GM12878 (cell line): ENCODE measurements around the gene SLC39A1. TPM values are rescaled to one million over a fixed set of nuclear protein-coding genes. Genes with fewer than 3 reads are reported as not detected.
A peak's percentile ranks its signal among the peaks of the same experiment; 100 is the strongest.

ENCODE experiments used
- BHLHE40 ChIP-seq, 2 experiments: fragments of 450-650 bp in 1 of 2; IDR thresholded peaks; 2 replicates each; pipeline ENCODE4 v1.6.1; 2011 to 2017; ENCODE audit warnings: low read depth in 2 of 2, borderline replicate concordance in 1 of 2, improper control_type of control experiment in 1 of 2, low read length in 1 of 2, mild to moderate bottlenecking in 1 of 2
- HCFC1 ChIP-seq: fragments of 150-350 bp; IDR thresholded peaks from 2 replicates; pipeline ENCODE4 v1.6.1; 2014; ENCODE audit warnings: low read length
- IRF4 ChIP-seq: IDR thresholded peaks from 2 replicates; pipeline ENCODE4 v1.6.1; 2011; ENCODE audit warnings: low read depth, low read length
- KAT2A ChIP-seq: conservative IDR thresholded peaks from 2 replicates; pipeline ENCODE4 v1.6.1; 2011; ENCODE audit warnings: low read depth, low read length; ENCODE audit not compliant: control insufficient read depth
- POLR2AphosphoS5 ChIP-seq: IDR thresholded peaks from 2 replicates; pipeline ENCODE4 v1.6.1; 2011; ENCODE audit warnings: mild to moderate bottlenecking, low read length, inconsistent platforms
- RBBP5 ChIP-seq: fragments of 200-600 bp; sonication (generic); conservative IDR thresholded peaks from 2 replicates; pipeline ENCODE4 v1.6.1; 2016
- YY1 ChIP-seq: IDR thresholded peaks from 2 replicates; pipeline ENCODE4 v1.6.1; 2011; ENCODE audit warnings: low read depth, mild to moderate bottlenecking, low read length
- polyA plus RNA-seq, 11 experiments: library from polyadenylated mRNA; depleted of rRNA in 4 of 11; unstranded in 6 of 11; stranded (reverse) in 5 of 11; fragments of >200 nt; fragmentation: Nextera tagmentation in 4 of 11; fragmentation: Illumina TruSeq in 1 of 11; extraction: Ambion mirVana in 4 of 11; extraction: Trizol in 1 of 11; gene quantifications; 1 replicate in 1 of 11; 2 replicates in 10 of 11; pipeline versions ENCODE4 v1.2.1 to v1.2.3, GENCODE V29; 2011 to 2016; ENCODE audit warnings: inconsistent platforms in 2 of 11, missing spikeins in 2 of 11, low read depth in 1 of 11
- total RNA-seq, 4 experiments: library from RNA; depleted of rRNA in 3 of 4; stranded (reverse); fragments of >200 nt in 3 of 4; fragmentation: Illumina TruSeq in 1 of 4; extraction: Trizol in 1 of 4; gene quantifications; 2 replicates each; pipeline versions ENCODE4 v1.2.1 to v1.2.3, GENCODE V29; 2013 to 2021
- TF ChIP-seq, protein P1 (sequence below): fragments of 450-650 bp; IDR thresholded peaks from 2 replicates; pipeline ENCODE4 v1.6.1; 2017; ENCODE audit warnings: antibody characterized with exemption, mild to moderate bottlenecking, moderate library complexity
- TF ChIP-seq, protein P2 (sequence below): fragments of 450-650 bp; IDR thresholded peaks from 2 replicates; pipeline ENCODE4 v1.6.1; 2016; ENCODE audit warnings: mild to moderate bottlenecking, moderate library complexity, borderline replicate concordance
- TF ChIP-seq, protein P3 (sequence below): fragments of 450-650 bp; IDR thresholded peaks from 2 replicates; pipeline ENCODE4 v1.6.1; 2018; ENCODE audit warnings: mild to moderate bottlenecking, low read depth, moderate library complexity; ENCODE audit not compliant: partially characterized antibody
- TF ChIP-seq, protein P4 (sequence below): fragments of 450-650 bp; IDR thresholded peaks from 2 replicates; pipeline ENCODE4 v1.6.1; 2016; ENCODE audit warnings: mild to moderate bottlenecking
- TF ChIP-seq, protein P5 (sequence below): fragments of 150-350 bp; IDR thresholded peaks from 2 replicates; pipeline ENCODE4 v1.6.1; 2014; ENCODE audit warnings: mild to moderate bottlenecking, low read depth, low read length
- TF ChIP-seq, protein P6 (sequence below): IDR thresholded peaks from 2 replicates; pipeline ENCODE4 v1.6.1; 2011; ENCODE audit warnings: borderline replicate concordance, low read depth, mild to moderate bottlenecking, moderate library complexity, mixed read lengths, low read length; ENCODE audit not compliant: insufficient read depth; ENCODE audit errors: extremely low read length

The SLC39A1 gene
- total and polyA plus RNA-seq, 10 of the 15 experiments (the other 5 are each of a cell fraction or from before 2014, with no cell fraction given), result 8.8 to 98.6 (median 72.4) TPM

DNA sequence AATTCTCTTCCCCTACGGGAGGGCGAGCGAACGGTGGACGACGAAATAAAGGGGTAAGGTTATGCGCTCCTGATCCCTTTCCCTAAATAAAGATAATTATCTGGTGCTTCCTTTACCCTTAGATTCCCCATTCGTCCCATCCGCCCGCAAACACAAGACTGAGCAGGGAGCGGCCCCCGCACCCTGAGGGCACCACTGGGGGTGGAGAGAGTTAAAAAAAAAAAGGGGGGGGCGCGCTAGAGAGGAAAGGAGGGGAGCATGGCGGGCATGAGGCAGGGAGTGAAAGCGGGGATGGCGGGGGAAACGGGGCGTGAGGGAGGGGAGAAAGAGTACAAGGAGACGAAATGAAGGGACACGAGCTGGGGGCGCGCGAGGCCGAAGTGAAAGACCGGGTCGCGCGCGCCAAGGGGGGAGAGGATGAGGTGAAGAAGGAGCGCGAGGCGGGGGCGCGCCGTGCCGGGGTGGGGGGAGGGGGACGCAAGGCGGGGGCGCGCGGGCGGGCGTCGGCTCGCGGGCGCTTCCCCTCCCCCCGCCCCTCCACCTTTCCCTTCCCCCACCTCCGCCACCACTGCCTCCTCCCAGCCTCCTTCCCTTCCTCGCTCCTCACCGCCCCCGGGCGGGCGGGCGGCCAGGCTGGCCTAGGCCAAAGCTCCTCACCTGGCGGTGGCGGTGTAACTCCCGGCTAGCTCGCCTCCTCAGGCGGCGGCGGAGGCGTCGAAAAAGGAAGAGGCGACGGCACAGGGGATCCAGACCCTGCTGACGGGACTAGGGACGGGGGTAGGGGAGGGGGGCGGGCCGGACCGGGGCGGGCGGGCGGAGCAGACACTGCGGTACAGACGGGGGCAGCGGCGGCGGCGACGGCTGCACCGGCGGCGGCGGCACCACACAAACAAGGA, 41.0 kb downstream of the SLC39A1 start (continued):
- TF ChIP-seq, protein P1, sequence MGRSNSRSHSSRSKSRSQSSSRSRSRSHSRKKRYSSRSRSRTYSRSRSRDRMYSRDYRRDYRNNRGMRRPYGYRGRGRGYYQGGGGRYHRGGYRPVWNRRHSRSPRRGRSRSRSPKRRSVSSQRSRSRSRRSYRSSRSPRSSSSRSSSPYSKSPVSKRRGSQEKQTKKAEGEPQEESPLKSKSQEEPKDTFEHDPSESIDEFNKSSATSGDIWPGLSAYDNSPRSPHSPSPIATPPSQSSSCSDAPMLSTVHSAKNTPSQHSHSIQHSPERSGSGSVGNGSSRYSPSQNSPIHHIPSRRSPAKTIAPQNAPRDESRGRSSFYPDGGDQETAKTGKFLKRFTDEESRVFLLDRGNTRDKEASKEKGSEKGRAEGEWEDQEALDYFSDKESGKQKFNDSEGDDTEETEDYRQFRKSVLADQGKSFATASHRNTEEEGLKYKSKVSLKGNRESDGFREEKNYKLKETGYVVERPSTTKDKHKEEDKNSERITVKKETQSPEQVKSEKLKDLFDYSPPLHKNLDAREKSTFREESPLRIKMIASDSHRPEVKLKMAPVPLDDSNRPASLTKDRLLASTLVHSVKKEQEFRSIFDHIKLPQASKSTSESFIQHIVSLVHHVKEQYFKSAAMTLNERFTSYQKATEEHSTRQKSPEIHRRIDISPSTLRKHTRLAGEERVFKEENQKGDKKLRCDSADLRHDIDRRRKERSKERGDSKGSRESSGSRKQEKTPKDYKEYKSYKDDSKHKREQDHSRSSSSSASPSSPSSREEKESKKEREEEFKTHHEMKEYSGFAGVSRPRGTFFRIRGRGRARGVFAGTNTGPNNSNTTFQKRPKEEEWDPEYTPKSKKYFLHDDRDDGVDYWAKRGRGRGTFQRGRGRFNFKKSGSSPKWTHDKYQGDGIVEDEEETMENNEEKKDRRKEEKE, result no peak
- TF ChIP-seq HCFC1 (no peak), BHLHE40 (IDR thresholded peaks at IDR 0.05; ENCODE audit: borderline replicate concordance in 1 of 2, low read depth in 2 of 2, low read length in 1 of 2) (no peak), RBBP5 (no peak), IRF4 (no peak), POLR2AphosphoS5 (no peak), KAT2A (no peak), YY1 (peak; percentile 22; the same call in 1 of the 2 replicates)
- TF ChIP-seq, protein P2, sequence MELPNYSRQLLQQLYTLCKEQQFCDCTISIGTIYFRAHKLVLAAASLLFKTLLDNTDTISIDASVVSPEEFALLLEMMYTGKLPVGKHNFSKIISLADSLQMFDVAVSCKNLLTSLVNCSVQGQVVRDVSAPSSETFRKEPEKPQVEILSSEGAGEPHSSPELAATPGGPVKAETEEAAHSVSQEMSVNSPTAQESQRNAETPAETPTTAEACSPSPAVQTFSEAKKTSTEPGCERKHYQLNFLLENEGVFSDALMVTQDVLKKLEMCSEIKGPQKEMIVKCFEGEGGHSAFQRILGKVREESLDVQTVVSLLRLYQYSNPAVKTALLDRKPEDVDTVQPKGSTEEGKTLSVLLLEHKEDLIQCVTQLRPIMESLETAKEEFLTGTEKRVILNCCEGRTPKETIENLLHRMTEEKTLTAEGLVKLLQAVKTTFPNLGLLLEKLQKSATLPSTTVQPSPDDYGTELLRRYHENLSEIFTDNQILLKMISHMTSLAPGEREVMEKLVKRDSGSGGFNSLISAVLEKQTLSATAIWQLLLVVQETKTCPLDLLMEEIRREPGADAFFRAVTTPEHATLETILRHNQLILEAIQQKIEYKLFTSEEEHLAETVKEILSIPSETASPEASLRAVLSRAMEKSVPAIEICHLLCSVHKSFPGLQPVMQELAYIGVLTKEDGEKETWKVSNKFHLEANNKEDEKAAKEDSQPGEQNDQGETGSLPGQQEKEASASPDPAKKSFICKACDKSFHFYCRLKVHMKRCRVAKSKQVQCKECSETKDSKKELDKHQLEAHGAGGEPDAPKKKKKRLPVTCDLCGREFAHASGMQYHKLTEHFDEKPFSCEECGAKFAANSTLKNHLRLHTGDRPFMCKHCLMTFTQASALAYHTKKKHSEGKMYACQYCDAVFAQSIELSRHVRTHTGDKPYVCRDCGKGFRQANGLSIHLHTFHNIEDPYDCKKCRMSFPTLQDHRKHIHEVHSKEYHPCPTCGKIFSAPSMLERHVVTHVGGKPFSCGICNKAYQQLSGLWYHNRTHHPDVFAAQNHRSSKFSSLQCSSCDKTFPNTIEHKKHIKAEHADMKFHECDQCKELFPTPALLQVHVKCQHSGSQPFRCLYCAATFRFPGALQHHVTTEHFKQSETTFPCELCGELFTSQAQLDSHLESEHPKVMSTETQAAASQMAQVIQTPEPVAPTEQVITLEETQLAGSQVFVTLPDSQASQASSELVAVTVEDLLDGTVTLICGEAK, result no peak
- TF ChIP-seq, protein P3, sequence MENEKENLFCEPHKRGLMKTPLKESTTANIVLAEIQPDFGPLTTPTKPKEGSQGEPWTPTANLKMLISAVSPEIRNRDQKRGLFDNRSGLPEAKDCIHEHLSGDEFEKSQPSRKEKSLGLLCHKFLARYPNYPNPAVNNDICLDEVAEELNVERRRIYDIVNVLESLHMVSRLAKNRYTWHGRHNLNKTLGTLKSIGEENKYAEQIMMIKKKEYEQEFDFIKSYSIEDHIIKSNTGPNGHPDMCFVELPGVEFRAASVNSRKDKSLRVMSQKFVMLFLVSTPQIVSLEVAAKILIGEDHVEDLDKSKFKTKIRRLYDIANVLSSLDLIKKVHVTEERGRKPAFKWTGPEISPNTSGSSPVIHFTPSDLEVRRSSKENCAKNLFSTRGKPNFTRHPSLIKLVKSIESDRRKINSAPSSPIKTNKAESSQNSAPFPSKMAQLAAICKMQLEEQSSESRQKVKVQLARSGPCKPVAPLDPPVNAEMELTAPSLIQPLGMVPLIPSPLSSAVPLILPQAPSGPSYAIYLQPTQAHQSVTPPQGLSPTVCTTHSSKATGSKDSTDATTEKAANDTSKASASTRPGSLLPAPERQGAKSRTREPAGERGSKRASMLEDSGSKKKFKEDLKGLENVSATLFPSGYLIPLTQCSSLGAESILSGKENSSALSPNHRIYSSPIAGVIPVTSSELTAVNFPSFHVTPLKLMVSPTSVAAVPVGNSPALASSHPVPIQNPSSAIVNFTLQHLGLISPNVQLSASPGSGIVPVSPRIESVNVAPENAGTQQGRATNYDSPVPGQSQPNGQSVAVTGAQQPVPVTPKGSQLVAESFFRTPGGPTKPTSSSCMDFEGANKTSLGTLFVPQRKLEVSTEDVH, result no peak
- TF ChIP-seq, protein P4, sequence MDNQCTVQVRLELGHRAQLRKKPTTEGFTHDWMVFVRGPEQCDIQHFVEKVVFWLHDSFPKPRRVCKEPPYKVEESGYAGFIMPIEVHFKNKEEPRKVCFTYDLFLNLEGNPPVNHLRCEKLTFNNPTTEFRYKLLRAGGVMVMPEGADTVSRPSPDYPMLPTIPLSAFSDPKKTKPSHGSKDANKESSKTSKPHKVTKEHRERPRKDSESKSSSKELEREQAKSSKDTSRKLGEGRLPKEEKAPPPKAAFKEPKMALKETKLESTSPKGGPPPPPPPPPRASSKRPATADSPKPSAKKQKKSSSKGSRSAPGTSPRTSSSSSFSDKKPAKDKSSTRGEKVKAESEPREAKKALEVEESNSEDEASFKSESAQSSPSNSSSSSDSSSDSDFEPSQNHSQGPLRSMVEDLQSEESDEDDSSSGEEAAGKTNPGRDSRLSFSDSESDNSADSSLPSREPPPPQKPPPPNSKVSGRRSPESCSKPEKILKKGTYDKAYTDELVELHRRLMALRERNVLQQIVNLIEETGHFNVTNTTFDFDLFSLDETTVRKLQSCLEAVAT, result 0 out of 2 replicates have a peak, but pooled peaks have one; percentile 30
- TF ChIP-seq, protein P5, sequence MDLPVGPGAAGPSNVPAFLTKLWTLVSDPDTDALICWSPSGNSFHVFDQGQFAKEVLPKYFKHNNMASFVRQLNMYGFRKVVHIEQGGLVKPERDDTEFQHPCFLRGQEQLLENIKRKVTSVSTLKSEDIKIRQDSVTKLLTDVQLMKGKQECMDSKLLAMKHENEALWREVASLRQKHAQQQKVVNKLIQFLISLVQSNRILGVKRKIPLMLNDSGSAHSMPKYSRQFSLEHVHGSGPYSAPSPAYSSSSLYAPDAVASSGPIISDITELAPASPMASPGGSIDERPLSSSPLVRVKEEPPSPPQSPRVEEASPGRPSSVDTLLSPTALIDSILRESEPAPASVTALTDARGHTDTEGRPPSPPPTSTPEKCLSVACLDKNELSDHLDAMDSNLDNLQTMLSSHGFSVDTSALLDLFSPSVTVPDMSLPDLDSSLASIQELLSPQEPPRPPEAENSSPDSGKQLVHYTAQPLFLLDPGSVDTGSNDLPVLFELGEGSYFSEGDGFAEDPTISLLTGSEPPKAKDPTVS, result no peak
- TF ChIP-seq, protein P6, sequence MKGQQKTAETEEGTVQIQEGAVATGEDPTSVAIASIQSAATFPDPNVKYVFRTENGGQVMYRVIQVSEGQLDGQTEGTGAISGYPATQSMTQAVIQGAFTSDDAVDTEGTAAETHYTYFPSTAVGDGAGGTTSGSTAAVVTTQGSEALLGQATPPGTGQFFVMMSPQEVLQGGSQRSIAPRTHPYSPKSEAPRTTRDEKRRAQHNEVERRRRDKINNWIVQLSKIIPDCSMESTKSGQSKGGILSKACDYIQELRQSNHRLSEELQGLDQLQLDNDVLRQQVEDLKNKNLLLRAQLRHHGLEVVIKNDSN, result no peak
